HepG2 (cell line): ENCODE measurements around the gene FBXL22. TPM values are rescaled to one million over a fixed set of nuclear protein-coding genes. Genes with fewer than 3 reads are reported as not detected.

ENCODE experiments used
- AGO2 ChIP-seq: fragments of 200-400 bp; formaldehyde crosslinking; optimal IDR thresholded peaks from 2 replicates; pipeline ENCODE3; 2017; ENCODE audit warnings: mild to moderate bottlenecking, low read depth, low read length, moderate library complexity
- ARHGAP35 ChIP-seq: sonication (generic); formaldehyde crosslinking; IDR thresholded peaks from 2 replicates; pipeline ENCODE4 v1.9.0; 2022; ENCODE audit warnings: mild to moderate bottlenecking, inconsistent platforms, moderate library complexity, missing genetic modification reagents, borderline replicate concordance
- BCL6 ChIP-seq: IDR thresholded peaks from 2 replicates; pipeline ENCODE4 v1.6.1; 2016; ENCODE audit warnings: missing genetic modification reagents, missing compliant biosample characterization
- BRD4 ChIP-seq: sonication (generic); formaldehyde crosslinking; IDR thresholded peaks from 2 replicates; pipeline ENCODE4 v1.4.0; 2020; ENCODE audit warnings: missing genetic modification reagents
- DMAP1 ChIP-seq: IDR thresholded peaks from 2 replicates; pipeline ENCODE4 v1.6.1; 2016
- EEA1 ChIP-seq: sonication (generic); formaldehyde crosslinking; IDR thresholded peaks from 2 replicates; pipeline ENCODE4 v1.5.1; 2020; ENCODE audit warnings: mild to moderate bottlenecking, missing genetic modification reagents, borderline replicate concordance
- FOXC1 ChIP-seq: sonication (generic); formaldehyde crosslinking; IDR thresholded peaks from 2 replicates; pipeline ENCODE4 v1.8.0; 2022; ENCODE audit warnings: mild to moderate bottlenecking, missing genetic modification reagents, borderline replicate concordance
- GABPB1 ChIP-seq: IDR thresholded peaks from 2 replicates; pipeline ENCODE4 v1.6.1; 2016; ENCODE audit warnings: mild to moderate bottlenecking, missing genetic modification reagents, moderate library complexity, missing compliant biosample characterization
- KDM5B ChIP-seq: sonication (generic); formaldehyde crosslinking; IDR thresholded peaks from 2 replicates; pipeline ENCODE4 v1.4.0; 2020; ENCODE audit warnings: missing genetic modification reagents, mild to moderate bottlenecking, borderline replicate concordance
- MTERF4 ChIP-seq: sonication (generic); formaldehyde crosslinking; IDR thresholded peaks from 2 replicates; pipeline ENCODE4 v1.8.0; 2023; ENCODE audit warnings: mild to moderate bottlenecking, missing genetic modification reagents
- RXRA ChIP-seq: sonication (generic); formaldehyde crosslinking; IDR thresholded peaks from 2 replicates; pipeline ENCODE4 v1.5.1; 2020; ENCODE audit warnings: missing genetic modification reagents
- SPEN ChIP-seq: sonication (generic); formaldehyde crosslinking; IDR thresholded peaks from 2 replicates; pipeline ENCODE4 v1.5.1; 2020; ENCODE audit warnings: low read depth, mild to moderate bottlenecking, missing genetic modification reagents
- SRSF1 ChIP-seq: fragments of 200-400 bp; formaldehyde crosslinking; optimal IDR thresholded peaks from 2 replicates; pipeline ENCODE3; 2017; ENCODE audit warnings: mild to moderate bottlenecking, low read depth, low read length, moderate library complexity
- TBX2 ChIP-seq: sonication (generic); formaldehyde crosslinking; IDR thresholded peaks from 2 replicates; pipeline ENCODE4 v1.5.0; 2020; ENCODE audit warnings: missing genetic modification reagents, mild to moderate bottlenecking, borderline replicate concordance
- TFDP1 ChIP-seq: IDR thresholded peaks from 2 replicates; pipeline ENCODE4 v1.6.1; 2016; ENCODE audit warnings: missing compliant biosample characterization, missing genetic modification reagents, borderline replicate concordance
- THAP11 ChIP-seq: IDR thresholded peaks from 2 replicates; pipeline ENCODE4 v1.6.1; 2016; ENCODE audit warnings: missing biosample characterization, missing genetic modification reagents
- ZBTB14 ChIP-seq: sonication (generic); formaldehyde crosslinking; IDR thresholded peaks from 2 replicates; pipeline ENCODE4 v1.4.0; 2020; ENCODE audit warnings: missing genetic modification reagents
- ZNF280B ChIP-seq: sonication (generic); formaldehyde crosslinking; IDR thresholded peaks from 2 replicates; pipeline ENCODE4 v1.5.0; 2020; ENCODE audit warnings: missing genetic modification reagents, mild to moderate bottlenecking, borderline replicate concordance
- ZNF383 ChIP-seq: sonication (generic); formaldehyde crosslinking; IDR thresholded peaks from 2 replicates; pipeline ENCODE4 v1.4.0; 2020; ENCODE audit warnings: missing genetic modification reagents, mild to moderate bottlenecking, borderline replicate concordance
- ZNF558 ChIP-seq: sonication (generic); formaldehyde crosslinking; IDR thresholded peaks from 2 replicates; pipeline ENCODE4 v1.9.0; 2022; ENCODE audit warnings: mild to moderate bottlenecking, missing genetic modification reagents, borderline replicate concordance
- ZNF614 ChIP-seq: IDR thresholded peaks from 2 replicates; pipeline ENCODE4 v1.6.1; 2018; ENCODE audit warnings: missing biosample characterization, missing genetic modification reagents, inconsistent platforms, borderline replicate concordance
- ZNF740 ChIP-seq: sonication (generic); formaldehyde crosslinking; IDR thresholded peaks from 2 replicates; pipeline ENCODE4 v1.4.0; 2020; ENCODE audit warnings: missing genetic modification reagents
- ZNF777 ChIP-seq: sonication (generic); formaldehyde crosslinking; IDR thresholded peaks from 2 replicates; pipeline ENCODE4 v1.4.0; 2020; ENCODE audit warnings: missing genetic modification reagents
- ZSCAN29 ChIP-seq: sonication (generic); formaldehyde crosslinking; conservative IDR thresholded peaks from 2 replicates; pipeline ENCODE4 v1.4.0; 2020; ENCODE audit warnings: mild to moderate bottlenecking, missing genetic modification reagents
- polyA plus RNA-seq, 8 experiments: library from polyadenylated mRNA; depleted of rRNA in 3 of 8; stranded (reverse) in 7 of 8; unstranded in 1 of 8; fragments of >200 nt; fragmentation: Illumina TruSeq in 4 of 8; extraction: Trizol in 4 of 8; gene quantifications; 2 replicates each; pipeline versions ENCODE4 v1.2.1 to v1.2.3, GENCODE V29; 2011 to 2016; ENCODE audit warnings: low read depth in 4 of 8, missing spikeins in 1 of 8, mixed read lengths in 1 of 8; ENCODE audit not compliant: insufficient read depth in 1 of 8
- total RNA-seq, 5 experiments: library from RNA; depleted of rRNA; stranded (reverse); fragments of >200 nt; fragmentation: Illumina TruSeq; extraction: Trizol; gene quantifications; 2 replicates each; pipeline ENCODE4 v1.2.3, GENCODE V29; 2016; ENCODE audit warnings: low read depth in 1 of 5

The FBXL22 gene
- total and polyA plus RNA-seq, 2 of the 13 experiments (the other 11 are each of a cell fraction or from before 2014, with no cell fraction given) = 0.15 to 0.33 TPM

GRCh38 chr15:63601026-63601703, 4.0 kb downstream of the FBXL22 start (continued):
- TF ChIP-seq AGO2 (peak; percentile 88), MTERF4 (CRISPR knock-in tag) (peak; percentile 56), ARHGAP35 (peak; percentile 94; the same call in 1 of the 2 replicates), TFDP1 (CRISPR knock-in tag) (0 out of 2 replicates have a peak, but pooled peaks have one; percentile 25), ZNF777 (CRISPR knock-in tag) (peak; percentile 67; the same call in 1 of the 2 replicates), DMAP1 (peak; percentile 47), ZNF280B (CRISPR knock-in tag) (no peak), THAP11 (0 out of 2 replicates have a peak, but pooled peaks have one; percentile 9), EEA1 (0 out of 2 replicates have a peak, but pooled peaks have one; percentile 44), SPEN (CRISPR knock-in tag) (peak; percentile 8; the same call in 1 of the 2 replicates), FOXC1 (CRISPR knock-in tag) (0 out of 2 replicates have a peak, but pooled peaks have one; percentile 10), ZNF740 (peak; percentile 60; the same call in 1 of the 2 replicates), ZNF558 (CRISPR knock-in tag) (peak; percentile 78; the same call in 1 of the 2 replicates), ZNF614 (CRISPR knock-in tag) (0 out of 2 replicates have a peak, but pooled peaks have one; percentile 6), SRSF1 (no peak), RXRA (peak; percentile 55; the same call in 1 of the 2 replicates), GABPB1 (CRISPR knock-in tag) (0 out of 2 replicates have a peak, but pooled peaks have one; percentile 7), BRD4 (CRISPR knock-in tag) (0 out of 2 replicates have a peak, but pooled peaks have one; percentile 57), BCL6 (0 out of 2 replicates have a peak, but pooled peaks have one; percentile 22), ZNF383 (CRISPR knock-in tag) (no peak), ZBTB14 (CRISPR knock-in tag) (peak; percentile 83), TBX2 (CRISPR knock-in tag) (no peak), KDM5B (CRISPR knock-in tag) (0 out of 2 replicates have a peak, but pooled peaks have one; percentile 39), ZSCAN29 (CRISPR knock-in tag) (0 out of 2 replicates have a peak, but pooled peaks have one; percentile 30)
